SH-SY5Y (cell line): ENCODE results near the gene CTDSPL.

Experiments used
- GATA2 ChIP-seq: IDR thresholded peaks from 2 replicates; pipeline ENCODE4 v1.6.1; 2011; ENCODE audit warnings: mild to moderate bottlenecking, low read depth, low read length
- GATA3 ChIP-seq: IDR thresholded peaks from 2 replicates; pipeline ENCODE4 v1.6.1; 2011; ENCODE audit warnings: low read depth, mild to moderate bottlenecking, low read length, moderate library complexity

- TF ChIP-seq GATA2 (no peak), GATA3 (no peak)
These were observed 10.2 kb downstream of the CTDSPL start for GRCh38 chr3:37871858-37872257.
